WTC11 (cell line): Measurements from ENCODE around the gene GPR85. TPM values are rescaled to one million over a fixed set of nuclear protein-coding genes. Genes with fewer than 3 reads are reported as not detected.

Experiments used
- ATAC-seq: fragments of 200-7000 bp; cut with Tn5 transposase; 2 replicates; pipeline ENCODE4 v1.10.0; 2021; ENCODE audit warnings: mild to moderate bottlenecking, moderate library complexity
- CTCF ChIA-PET: fragments of 300-600 bp; sonication (Branson Sonifier 250); formaldehyde crosslinking; loops from one replicate; lab custom pipeline; 2021; ENCODE audit warnings: antibody characterized with exemption; lab: Charles Lee
- POLR2A ChIA-PET: fragments of 350-600 bp; sonication (Branson Sonifier 250); formaldehyde crosslinking; loops from one replicate; lab custom pipeline; 2021; ENCODE audit warnings: antibody characterized with exemption; lab: Charles Lee
- DNase-seq: peaks from one replicate; pipeline ENCODE4 v3.0.0; 2021; ENCODE audit warnings: low spot score
- H3K27ac Mint-ChIP-seq: 2 replicates; pipeline ENCODE4 v1.8.0; 2021; ENCODE audit warnings: mixed read lengths
- H3K27me3 Mint-ChIP-seq: 2 replicates; pipeline ENCODE4 v1.8.0; 2021; ENCODE audit warnings: low read depth, mild to moderate bottlenecking, moderate library complexity, mixed read lengths
- H3K36me3 Mint-ChIP-seq: 2 replicates; pipeline ENCODE4 v1.8.0; 2021; ENCODE audit warnings: mixed read lengths
- H3K4me1 Mint-ChIP-seq: 2 replicates; pipeline ENCODE4 v1.8.0; 2022; ENCODE audit warnings: mixed read lengths
- H3K4me3 Mint-ChIP-seq: 2 replicates; pipeline ENCODE4 v1.8.0; 2021; ENCODE audit warnings: mild to moderate bottlenecking, moderate library complexity, mixed read lengths
- H3K9me3 Mint-ChIP-seq: 2 replicates; pipeline ENCODE4 v1.8.0; 2021; ENCODE audit warnings: mixed read lengths
- CREB1 ChIP-seq: sonication (generic); formaldehyde crosslinking; IDR thresholded peaks from 2 replicates; pipeline ENCODE4 v1.8.0; 2023; ENCODE audit warnings: mild to moderate bottlenecking, missing genetic modification reagents
- ESRRA ChIP-seq: sonication (generic); formaldehyde crosslinking; IDR thresholded peaks from 2 replicates; pipeline ENCODE4 v1.8.1; 2022; ENCODE audit warnings: mild to moderate bottlenecking, missing genetic modification reagents, borderline replicate concordance
- GTF2I ChIP-seq: fragments of 250-450 bp; sonication (Bioruptor Pico); conservative IDR thresholded peaks from 2 replicates; pipeline ENCODE4 v1.4.0; 2021; ENCODE audit warnings: mild to moderate bottlenecking
- JAZF1 ChIP-seq: fragments of 250-450 bp; sonication (Bioruptor Pico); IDR thresholded peaks from 2 replicates; pipeline ENCODE4 v1.9.0; 2021; ENCODE audit warnings: moderate library complexity, mild to moderate bottlenecking, inconsistent platforms
- NR2C2 ChIP-seq: sonication (generic); formaldehyde crosslinking; IDR thresholded peaks from 2 replicates; pipeline ENCODE4 v1.8.0; 2022; ENCODE audit warnings: mild to moderate bottlenecking, missing genetic modification reagents
- OVOL2 ChIP-seq: fragments of 250-450 bp; sonication (Bioruptor Pico); IDR thresholded peaks from 2 replicates; pipeline ENCODE4 v1.9.0; 2021; ENCODE audit warnings: mild to moderate bottlenecking, borderline replicate concordance
- SMAD3 ChIP-seq: sonication (generic); formaldehyde crosslinking; IDR thresholded peaks from 2 replicates; pipeline ENCODE4 v1.8.0; 2022; ENCODE audit warnings: missing genetic modification reagents, mild to moderate bottlenecking, borderline replicate concordance
- SP1 ChIP-seq: sonication (generic); formaldehyde crosslinking; conservative IDR thresholded peaks from 2 replicates; pipeline ENCODE4 v1.8.1; 2022; ENCODE audit warnings: missing genetic modification reagents
- TCF7 ChIP-seq: sonication (generic); formaldehyde crosslinking; IDR thresholded peaks from 2 replicates; pipeline ENCODE4 v1.8.0; 2022; ENCODE audit warnings: mild to moderate bottlenecking, low read depth, missing genetic modification reagents, moderate library complexity
- ZBTB21 ChIP-seq: sonication (generic); formaldehyde crosslinking; IDR thresholded peaks from 2 replicates; pipeline ENCODE4 v1.8.1; 2023; ENCODE audit warnings: mild to moderate bottlenecking, missing genetic modification reagents, borderline replicate concordance
- ZNF121 ChIP-seq: sonication (generic); formaldehyde crosslinking; IDR thresholded peaks from 2 replicates; pipeline ENCODE4 v1.8.0; 2023; ENCODE audit warnings: missing genetic modification reagents
- ZNF138 ChIP-seq: sonication (generic); formaldehyde crosslinking; conservative IDR thresholded peaks from 2 replicates; pipeline ENCODE4 v1.8.1; 2022; ENCODE audit warnings: mild to moderate bottlenecking, moderate library complexity, missing genetic modification reagents
- ZNF232 ChIP-seq: sonication (generic); formaldehyde crosslinking; IDR thresholded peaks from 2 replicates; pipeline ENCODE4 v1.8.0; 2022; ENCODE audit warnings: mild to moderate bottlenecking, missing genetic modification reagents
- ZNF423 ChIP-seq: fragments of 250-450 bp; sonication (Bioruptor Pico); IDR thresholded peaks from 2 replicates; pipeline ENCODE4 v2.1.2; 2022; ENCODE audit warnings: mild to moderate bottlenecking, moderate library complexity
- ZNF425 ChIP-seq: fragments of 250-450 bp; sonication (Bioruptor Pico); conservative IDR thresholded peaks from 2 replicates; pipeline ENCODE4 v1.9.0; 2021; ENCODE audit warnings: mild to moderate bottlenecking
- ZNF512 ChIP-seq: sonication (generic); formaldehyde crosslinking; IDR thresholded peaks from 2 replicates; pipeline ENCODE4 v1.8.1; 2022; ENCODE audit warnings: missing genetic modification reagents, borderline replicate concordance
- ZNF671 ChIP-seq: fragments of 250-450 bp; sonication (Bioruptor Pico); IDR thresholded peaks from 2 replicates; pipeline ENCODE4 v1.8.0; 2021; ENCODE audit warnings: mild to moderate bottlenecking
- total RNA-seq: library from RNA; stranded (reverse); gene quantifications from 3 replicates; pipeline ENCODE4 v1.2.3, GENCODE V29; 2021
- TF ChIP-seq, protein P1 (sequence below): fragments of 200-600 bp; IDR thresholded peaks from 2 replicates; pipeline ENCODE4 v1.8.0; 2022; ENCODE audit warnings: antibody characterized with exemption
- TF ChIP-seq, protein P2 (sequence below): sonication (generic); formaldehyde crosslinking; IDR thresholded peaks from 2 replicates; pipeline ENCODE4 v1.8.1; 2023; ENCODE audit warnings: mild to moderate bottlenecking, missing genetic modification reagents, moderate library complexity
- TF ChIP-seq, protein P3 (sequence below): sonication (generic); formaldehyde crosslinking; IDR thresholded peaks from 2 replicates; pipeline ENCODE4 v1.8.1; 2022; ENCODE audit warnings: mild to moderate bottlenecking, moderate library complexity, missing genetic modification reagents
- TF ChIP-seq, protein P4 (sequence below): sonication (generic); formaldehyde crosslinking; conservative IDR thresholded peaks from 2 replicates; pipeline ENCODE4 v1.8.1; 2023; ENCODE audit warnings: mild to moderate bottlenecking, low read depth, missing genetic modification reagents, moderate library complexity

GPR85 gene
- total RNA-seq, 1 experiment from 2014 or later, result 0.09 TPM

DNA sequence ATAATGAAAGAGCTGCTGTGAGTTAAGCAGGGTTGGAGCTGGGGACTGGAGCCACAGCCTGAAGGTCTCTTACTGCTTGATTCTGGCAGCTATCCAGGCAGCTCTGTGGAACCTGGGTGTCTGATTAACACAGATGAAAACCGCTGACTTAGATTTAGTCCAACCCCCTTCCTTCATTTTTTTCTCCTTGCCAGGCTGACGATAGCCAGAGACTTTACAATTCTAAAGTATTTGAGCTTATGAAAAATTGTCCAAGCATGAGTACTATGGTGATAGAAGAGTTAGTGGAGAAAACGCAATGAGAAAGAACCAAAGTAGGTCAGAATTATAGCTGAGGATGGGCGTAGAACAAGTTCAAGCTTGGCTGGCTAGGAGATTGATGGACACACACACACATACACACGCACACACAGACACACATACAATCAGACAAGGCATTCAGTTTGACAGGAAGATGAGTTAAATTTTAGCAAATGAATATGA is 13.5 kb upstream of the GPR85 start:
- Mint-ChIP-seq H3K36me3 (no peaks in the 10 kb centered on the region), H3K27ac (no peak overlapping the region)

GRCh38 chr7:113099284-113099919 is 12.8 kb upstream of the GPR85 start:
- peaks cover 3% of the 10 kb centered on the region; the same call in 1 of the 2 replicates for H3K27me3 Mint-ChIP-seq
- H3K27ac Mint-ChIP-seq, result peak overlapping the region; percentile 28; the same call in 1 of the 2 replicates
- H3K4me3 Mint-ChIP-seq, result no peak overlapping the region
- CTCF ChIA-PET, result no interaction called here
- no peaks in the 10 kb centered on the region for H3K9me3 Mint-ChIP-seq
- POLR2A ChIA-PET, result interaction anchor here (1.2 to 1.3 kb wide), 2 partner anchors 13 to 159 kb away, joined by 3 to 4 read pairs; partner anchors contain the start of gene GPR85
- ATAC-seq, result peak; percentile 88
- H3K36me3 Mint-ChIP-seq, result no peaks in the 10 kb centered on the region
- TF ChIP-seq JAZF1 (CRISPR knock-in tag), result no peak
- TF ChIP-seq, protein P1, sequence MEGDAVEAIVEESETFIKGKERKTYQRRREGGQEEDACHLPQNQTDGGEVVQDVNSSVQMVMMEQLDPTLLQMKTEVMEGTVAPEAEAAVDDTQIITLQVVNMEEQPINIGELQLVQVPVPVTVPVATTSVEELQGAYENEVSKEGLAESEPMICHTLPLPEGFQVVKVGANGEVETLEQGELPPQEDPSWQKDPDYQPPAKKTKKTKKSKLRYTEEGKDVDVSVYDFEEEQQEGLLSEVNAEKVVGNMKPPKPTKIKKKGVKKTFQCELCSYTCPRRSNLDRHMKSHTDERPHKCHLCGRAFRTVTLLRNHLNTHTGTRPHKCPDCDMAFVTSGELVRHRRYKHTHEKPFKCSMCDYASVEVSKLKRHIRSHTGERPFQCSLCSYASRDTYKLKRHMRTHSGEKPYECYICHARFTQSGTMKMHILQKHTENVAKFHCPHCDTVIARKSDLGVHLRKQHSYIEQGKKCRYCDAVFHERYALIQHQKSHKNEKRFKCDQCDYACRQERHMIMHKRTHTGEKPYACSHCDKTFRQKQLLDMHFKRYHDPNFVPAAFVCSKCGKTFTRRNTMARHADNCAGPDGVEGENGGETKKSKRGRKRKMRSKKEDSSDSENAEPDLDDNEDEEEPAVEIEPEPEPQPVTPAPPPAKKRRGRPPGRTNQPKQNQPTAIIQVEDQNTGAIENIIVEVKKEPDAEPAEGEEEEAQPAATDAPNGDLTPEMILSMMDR, result no peak
- TF ChIP-seq CREB1 (CRISPR knock-in tag), result no peak
- TF ChIP-seq ZBTB21 (CRISPR knock-in tag), result no peak
- TF ChIP-seq NR2C2 (CRISPR knock-in tag), result no peak
- TF ChIP-seq, protein P2, sequence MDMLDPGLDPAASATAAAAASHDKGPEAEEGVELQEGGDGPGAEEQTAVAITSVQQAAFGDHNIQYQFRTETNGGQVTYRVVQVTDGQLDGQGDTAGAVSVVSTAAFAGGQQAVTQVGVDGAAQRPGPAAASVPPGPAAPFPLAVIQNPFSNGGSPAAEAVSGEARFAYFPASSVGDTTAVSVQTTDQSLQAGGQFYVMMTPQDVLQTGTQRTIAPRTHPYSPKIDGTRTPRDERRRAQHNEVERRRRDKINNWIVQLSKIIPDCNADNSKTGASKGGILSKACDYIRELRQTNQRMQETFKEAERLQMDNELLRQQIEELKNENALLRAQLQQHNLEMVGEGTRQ (CRISPR knock-in tag), result no peak
- TF ChIP-seq ZNF671 (CRISPR knock-in tag), result no peak
- TF ChIP-seq, protein P3, sequence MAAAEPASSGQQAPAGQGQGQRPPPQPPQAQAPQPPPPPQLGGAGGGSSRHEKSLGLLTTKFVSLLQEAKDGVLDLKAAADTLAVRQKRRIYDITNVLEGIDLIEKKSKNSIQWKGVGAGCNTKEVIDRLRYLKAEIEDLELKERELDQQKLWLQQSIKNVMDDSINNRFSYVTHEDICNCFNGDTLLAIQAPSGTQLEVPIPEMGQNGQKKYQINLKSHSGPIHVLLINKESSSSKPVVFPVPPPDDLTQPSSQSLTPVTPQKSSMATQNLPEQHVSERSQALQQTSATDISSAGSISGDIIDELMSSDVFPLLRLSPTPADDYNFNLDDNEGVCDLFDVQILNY (CRISPR knock-in tag), result no peak
- TF ChIP-seq, protein P4, sequence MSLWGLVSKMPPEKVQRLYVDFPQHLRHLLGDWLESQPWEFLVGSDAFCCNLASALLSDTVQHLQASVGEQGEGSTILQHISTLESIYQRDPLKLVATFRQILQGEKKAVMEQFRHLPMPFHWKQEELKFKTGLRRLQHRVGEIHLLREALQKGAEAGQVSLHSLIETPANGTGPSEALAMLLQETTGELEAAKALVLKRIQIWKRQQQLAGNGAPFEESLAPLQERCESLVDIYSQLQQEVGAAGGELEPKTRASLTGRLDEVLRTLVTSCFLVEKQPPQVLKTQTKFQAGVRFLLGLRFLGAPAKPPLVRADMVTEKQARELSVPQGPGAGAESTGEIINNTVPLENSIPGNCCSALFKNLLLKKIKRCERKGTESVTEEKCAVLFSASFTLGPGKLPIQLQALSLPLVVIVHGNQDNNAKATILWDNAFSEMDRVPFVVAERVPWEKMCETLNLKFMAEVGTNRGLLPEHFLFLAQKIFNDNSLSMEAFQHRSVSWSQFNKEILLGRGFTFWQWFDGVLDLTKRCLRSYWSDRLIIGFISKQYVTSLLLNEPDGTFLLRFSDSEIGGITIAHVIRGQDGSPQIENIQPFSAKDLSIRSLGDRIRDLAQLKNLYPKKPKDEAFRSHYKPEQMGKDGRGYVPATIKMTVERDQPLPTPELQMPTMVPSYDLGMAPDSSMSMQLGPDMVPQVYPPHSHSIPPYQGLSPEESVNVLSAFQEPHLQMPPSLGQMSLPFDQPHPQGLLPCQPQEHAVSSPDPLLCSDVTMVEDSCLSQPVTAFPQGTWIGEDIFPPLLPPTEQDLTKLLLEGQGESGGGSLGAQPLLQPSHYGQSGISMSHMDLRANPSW (CRISPR knock-in tag), result no peak
- TF ChIP-seq, all 79 proteins: peak for 0
- H3K4me1 Mint-ChIP-seq, result peaks cover 7% of the 10 kb centered on the region
- DNase-seq, result no peak

More for the DNA sequence above, 13.5 kb upstream of the GPR85 start:
- Mint-ChIP-seq H3K4me3 (no peak overlapping the region), H3K27me3 (peaks cover 3% of the 10 kb centered on the region; the same call in 1 of the 2 replicates), H3K4me1 (peaks cover 7% of the 10 kb centered on the region), H3K9me3 (no peaks in the 10 kb centered on the region)
- ATAC-seq (no peak), DNase-seq (no peak)
- ChIA-PET POLR2A (interaction anchor here (1.2 to 1.3 kb wide), 2 partner anchors 14 to 160 kb away, joined by 3 to 4 read pairs; partner anchors contain the start of gene GPR85), CTCF (interaction anchor here (1.0 kb wide), 1 partner anchor 59 kb away, joined by 3 read pairs; no protein-coding TSS in a partner anchor)
- TF ChIP-seq ESRRA (no peak), GTF2I (CRISPR knock-in tag) (no peak), ZNF121 (CRISPR knock-in tag) (no peak), ZNF425 (no peak), TCF7 (CRISPR knock-in tag) (no peak), ZNF423 (no peak), ZNF512 (no peak), OVOL2 (CRISPR knock-in tag) (no peak), ZNF232 (CRISPR knock-in tag) (no peak), SP1 (no peak), ZNF138 (CRISPR knock-in tag) (no peak), NR2C2 (CRISPR knock-in tag) (no peak), SMAD3 (no peak)
